ENCODE measurements around the gene HSDL1.

HSDL1 gene

GRCh38 chr16:84105301-84105815 lies 39.6 kb downstream of the HSDL1 start:
- DNase-seq, result no peak

GRCh38 chr16:84104231-84104630 lies 40.7 kb downstream of the HSDL1 start:
- DNase-seq, result no peak

GRCh38 chr16:84103678-84104077 lies 41.3 kb downstream of the HSDL1 start:
- no peak for DNase-seq

GRCh38 chr16:84098939-84099338 lies 46.0 kb downstream of the HSDL1 start:
- peak; percentile 8 for DNase-seq

- DNase-seq, result peak; percentile 94
Measured at GRCh38 chr16:84096447-84097005, 48.5 kb downstream of the HSDL1 start.

- DNase-seq, result no peak
Measured at GRCh38 chr16:84095466-84095865, 49.5 kb downstream of the HSDL1 start.

GRCh38 chr16:84093879-84094270 lies 51.1 kb downstream of the HSDL1 start:
- no peak for DNase-seq

- DNase-seq, result no peak
Measured at GRCh38 chr16:84093120-84093878, 51.7 kb downstream of the HSDL1 start.

- DNase-seq, result no peak
Measured at GRCh38 chr16:84091460-84091859, 53.5 kb downstream of the HSDL1 start.

GRCh38 chr16:84090211-84090610 lies 54.8 kb downstream of the HSDL1 start:
- no peak for DNase-seq

GRCh38 chr16:84088695-84089395 lies 56.1 kb downstream of the HSDL1 start:
- peak; percentile 49 for DNase-seq

GRCh38 chr16:84087466-84088151 lies 57.4 kb downstream of the HSDL1 start:
- DNase-seq, result no peak

GRCh38 chr16:84087001-84087400 lies 58.0 kb downstream of the HSDL1 start:
- DNase-seq, result no peak

GRCh38 chr16:84086341-84086740 lies 58.6 kb downstream of the HSDL1 start:
- DNase-seq, result no peak

- DNase-seq, result no peak
Measured at GRCh38 chr16:84085773-84086172, 59.2 kb downstream of the HSDL1 start.

GRCh38 chr16:84085271-84085667 lies 59.7 kb downstream of the HSDL1 start:
- DNase-seq, result no peak

GRCh38 chr16:84084570-84085270 lies 60.3 kb downstream of the HSDL1 start:
- peak; percentile 86 for DNase-seq

- no peak for DNase-seq
Measured at GRCh38 chr16:84082835-84083569, 62.0 kb downstream of the HSDL1 start.

- no peak for DNase-seq
Measured at GRCh38 chr16:84082110-84082509, 62.9 kb downstream of the HSDL1 start.

- no peak for DNase-seq
Measured at GRCh38 chr16:84081446-84081989, 63.5 kb downstream of the HSDL1 start.

GRCh38 chr16:84080813-84081212 lies 64.2 kb downstream of the HSDL1 start:
- DNase-seq, result no peak

- DNase-seq, result no peak
Measured at GRCh38 chr16:84080378-84080777, 64.6 kb downstream of the HSDL1 start.
